Esophagus squamous epithelium (tissue), 5 donors: ENCODE results near the gene AXIN1. TPM values are rescaled to one million over a fixed set of nuclear protein-coding genes. Genes with fewer than 3 reads are reported as not detected.
"Not testable (repeated sequence)": the region's sequence is repeated elsewhere in the genome, so short reads cannot be mapped to it uniquely, and the experiment has no call there.

ENCODE experiments used
- DNase-seq: peaks from one replicate; lab custom pipeline; 2025; lab: John Stamatoyannopoulos, UW
- H3K27ac ChIP-seq, 4 donors: fragments of 200-600 bp; sonication (generic); one replicate each; pipeline ENCODE4 v1.5.1; 2016 to 2019; ENCODE audit warnings: mild to moderate bottlenecking in 1 of 4
- H3K27me3 ChIP-seq, 4 donors: fragments of 200-600 bp; sonication (generic); 1 replicate in 3 of 4; 2 replicates in 1 of 4; pipeline versions ENCODE4 v1.5.1 to v1.6.0; 2017 to 2021; ENCODE audit warnings: antibody characterized with exemption in 1 of 4
- H3K36me3 ChIP-seq, 3 donors: fragments of 200-600 bp; sonication (generic); one replicate each; pipeline ENCODE4 v1.5.1; 2016 to 2019
- H3K4me1 ChIP-seq, 3 donors: fragments of 200-600 bp; sonication (generic); one replicate each; pipeline ENCODE4 v1.5.1; 2017 to 2019
- H3K4me3 ChIP-seq, 4 donors: fragments of 200-600 bp; sonication (generic); 1 replicate in 3 of 4; 2 replicates in 1 of 4; pipeline ENCODE4 v1.5.1; 2016 to 2019; ENCODE audit warnings: mild to moderate bottlenecking in 2 of 4, moderate library complexity in 1 of 4
- H3K9me3 ChIP-seq, 3 donors: fragments of 200-600 bp; sonication (generic); one replicate each; pipeline ENCODE4 v1.5.1; 2016 to 2019
- CTCF ChIP-seq, 6 experiments: fragments of 450-650 bp in 4 of 6; fragments of 200-600 bp in 2 of 6; sonication (generic) in 2 of 6; IDR thresholded peaks; one replicate each; pipeline ENCODE4 v1.5.1; 2016 to 2019; ENCODE audit warnings: antibody characterized with exemption in 6 of 6, mild to moderate bottlenecking in 4 of 6, moderate library complexity in 4 of 6
- POLR2A ChIP-seq, 4 donors: fragments of 450-650 bp; IDR thresholded peaks; one replicate each; pipeline ENCODE4 v1.6.1; 2017; ENCODE audit warnings: antibody characterized with exemption in 4 of 4, mild to moderate bottlenecking in 4 of 4, moderate library complexity in 3 of 4
- WGBS, 2 donors: methylation state at CpG; one replicate each; pipeline ENCODE4 v1.1.5; 2018; 5-methylcytosine and 5-hydroxymethylcytosine counted together
- intact Hi-C: fragments of 100-400 bp; cut with DNase I; formaldehyde crosslinking; loops from one replicate; pipeline ENCODE4 v1.15.0; 2022
- total RNA-seq, 4 donors: library from RNA; depleted of rRNA; stranded (reverse); fragments of >200 nt; gene quantifications; one replicate each; pipeline ENCODE4 v1.1.0, GENCODE V29; 2016
- donor health status: DM: yes; HTN: yes; CAD: no.

The AXIN1 gene
- total RNA-seq, 4 donors from 2014 or later = 17.8 to 32.2 (median 22.2) TPM

DNA sequence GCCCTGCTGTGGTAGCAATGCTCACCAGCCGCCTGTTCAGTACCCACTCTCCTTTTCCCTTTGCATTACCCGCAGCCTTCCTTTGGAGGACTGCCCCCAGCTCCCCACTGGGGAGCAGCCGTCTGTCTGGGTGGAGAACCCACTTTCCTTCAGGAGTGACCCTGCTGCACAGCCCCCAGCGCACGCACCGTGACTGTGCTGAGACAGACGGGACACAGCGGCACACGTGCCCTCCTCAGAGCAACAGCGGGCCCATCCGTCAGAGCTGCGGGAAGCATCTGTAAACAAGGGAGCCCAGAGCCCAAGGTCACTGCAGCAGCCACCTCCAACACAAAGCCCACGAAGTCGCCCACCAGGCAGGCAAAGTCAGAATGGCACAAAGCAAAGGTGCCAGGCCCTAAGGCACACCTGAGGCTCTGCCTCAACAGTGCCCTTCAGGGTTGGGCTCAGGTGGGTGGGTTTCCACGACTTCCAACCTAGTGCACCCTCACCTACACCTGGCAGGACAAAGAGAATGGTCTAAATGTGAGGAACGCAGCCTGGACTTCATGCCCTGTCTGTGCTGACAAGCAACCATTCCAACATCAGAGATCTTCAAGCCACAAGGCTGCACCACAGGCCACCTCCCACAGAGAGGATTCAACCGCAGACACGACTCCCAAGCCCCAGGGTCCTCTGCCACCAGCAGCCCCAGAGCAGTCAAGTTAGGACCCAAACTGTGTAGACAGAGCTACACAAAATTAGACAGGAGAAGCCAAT is 9.9 kb downstream of the AXIN1 start:
- Histone ChIP-seq H3K36me3 (peaks cover 0 to 58% (median 7%) of the 10 kb centered on the region in 3 donors), H3K27ac (no peak overlapping the region), H3K9me3 (no peaks in the 10 kb centered on the region), H3K27me3 (no peaks in the 10 kb centered on the region), H3K4me3 (no peak overlapping the region), H3K4me1 (peaks cover 0 to 53% (median 8%) of the 10 kb centered on the region in 3 donors)
- intact Hi-C loops = no loop called here
- DNase-seq = no peak
- 85 to 100% methylated on average over 3 of the region's 18 CpGs for WGBS, 2 donors
- TF ChIP-seq POLR2A (IDR thresholded peaks at IDR 0.05) (no peak), CTCF (IDR thresholded peaks at IDR 0.05) (no peak)

GRCh38 chr16:341974-342336 is 10.6 kb downstream of the AXIN1 start:
- WGBS, 2 donors = 80 to 100% methylated on average over 2 to 4 of the region's 13 CpGs
- H3K9me3 ChIP-seq, DNase-seq, intact Hi-C loops, H3K27ac ChIP-seq, H3K27me3 ChIP-seq, H3K4me3 ChIP-seq: not testable (repeated sequence)
- Histone ChIP-seq H3K36me3 (peaks cover 0 to 58% (median 7%) of the 10 kb centered on the region in 3 donors), H3K4me1 (peaks cover 0 to 54% (median 8%) of the 10 kb centered on the region in 3 donors)

GRCh38 chr16:341095-341973 is 11.2 kb downstream of the AXIN1 start:
- intact Hi-C loops, H3K27me3 ChIP-seq, DNase-seq, H3K4me3 ChIP-seq, H3K9me3 ChIP-seq, H3K27ac ChIP-seq: not testable (repeated sequence)
- Histone ChIP-seq H3K4me1 (peaks cover 0 to 50% (median 8%) of the 10 kb centered on the region in 3 donors), H3K36me3 (peaks cover 0 to 53% (median 7%) of the 10 kb centered on the region in 3 donors)
- 94 to 100% methylated on average over 7 to 9 of the region's 47 CpGs for WGBS, 2 donors

- TF ChIP-seq CTCF (IDR thresholded peaks at IDR 0.05) = no peak
- no peaks in the 10 kb centered on the region for H3K27me3 ChIP-seq
- intact Hi-C loops = no loop called here
- no peak overlapping the region for H3K27ac ChIP-seq
- peaks cover 0 to 44% (median 5%) of the 10 kb centered on the region in 3 donors for H3K36me3 ChIP-seq
- H3K4me3 ChIP-seq = no peak overlapping the region
- 85 to 94% methylated on average over 6 to 17 of the region's 23 CpGs for WGBS, 2 donors
- H3K4me1 ChIP-seq = peaks cover 0 to 53% (median 8%) of the 10 kb centered on the region in 3 donors
- DNase-seq = no peak
- H3K9me3 ChIP-seq = no peaks in the 10 kb centered on the region
Measured at GRCh38 chr16:340370-341091, 12.0 kb downstream of the AXIN1 start.

DNA sequence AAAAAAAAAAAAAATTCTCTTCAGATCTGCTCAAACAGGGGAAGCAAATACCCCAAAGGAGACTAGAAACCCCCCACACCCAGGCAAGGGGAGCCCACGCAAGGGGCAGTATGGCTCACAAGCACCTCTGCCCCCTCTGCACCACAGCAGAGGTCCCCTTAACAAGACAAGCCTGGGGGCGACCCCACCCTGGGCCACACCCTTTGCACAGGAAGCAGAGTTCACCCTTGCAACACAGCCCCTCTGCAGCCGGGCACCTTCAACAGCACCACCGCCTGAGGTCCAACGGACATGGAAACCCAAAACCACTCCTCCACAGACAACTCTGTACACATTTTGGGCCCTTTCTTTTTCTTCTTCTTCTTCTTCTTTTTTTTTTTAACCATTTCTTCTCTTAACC is 12.8 kb downstream of the AXIN1 start:
- Histone ChIP-seq H3K4me3 (no peak overlapping the region), H3K27ac (no peak overlapping the region), H3K9me3 (no peaks in the 10 kb centered on the region), H3K27me3 (no peaks in the 10 kb centered on the region), H3K4me1 (peaks cover 0 to 48% (median 8%) of the 10 kb centered on the region in 3 donors), H3K36me3 (peaks cover 0 to 36% (median 0%) of the 10 kb centered on the region in 3 donors)
- no peak for DNase-seq
- no peak for TF ChIP-seq POLR2A (IDR thresholded peaks at IDR 0.05)
- TF ChIP-seq CTCF (IDR thresholded peaks at IDR 0.05) = no peak
- intact Hi-C loops = no loop called here
- WGBS, 2 donors = 62 to 74% methylated on average over 4 to 5 of the region's 5 CpGs
